ENCODE data around the gene TMCC3.

TMCC3 gene

DNA sequence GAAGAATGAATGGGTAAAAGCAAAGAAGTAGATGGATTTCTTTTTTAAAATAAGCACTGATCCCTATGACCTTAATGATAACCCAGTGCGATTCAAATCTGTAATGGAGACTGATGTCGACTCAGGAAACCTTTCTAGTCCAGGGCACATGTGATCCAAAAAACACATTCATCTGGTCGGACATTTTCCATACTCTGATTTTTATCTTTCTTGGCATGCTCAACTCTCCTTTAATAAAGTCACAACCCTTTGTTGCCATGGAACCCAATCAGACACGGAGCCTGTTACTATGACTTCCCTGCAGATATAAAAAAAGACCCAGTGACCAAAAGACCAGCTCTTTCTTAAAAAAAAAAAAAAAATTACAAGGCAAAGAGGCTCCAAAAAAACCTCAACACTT, 27.9 kb downstream of the TMCC3 start:
- in situ Hi-C loops (cut with HindIII; ENCODE audit: low pct_ligation_motif_present, low sequenced_read_pairs), result no loop called here
- TF ChIP-seq, protein P1, sequence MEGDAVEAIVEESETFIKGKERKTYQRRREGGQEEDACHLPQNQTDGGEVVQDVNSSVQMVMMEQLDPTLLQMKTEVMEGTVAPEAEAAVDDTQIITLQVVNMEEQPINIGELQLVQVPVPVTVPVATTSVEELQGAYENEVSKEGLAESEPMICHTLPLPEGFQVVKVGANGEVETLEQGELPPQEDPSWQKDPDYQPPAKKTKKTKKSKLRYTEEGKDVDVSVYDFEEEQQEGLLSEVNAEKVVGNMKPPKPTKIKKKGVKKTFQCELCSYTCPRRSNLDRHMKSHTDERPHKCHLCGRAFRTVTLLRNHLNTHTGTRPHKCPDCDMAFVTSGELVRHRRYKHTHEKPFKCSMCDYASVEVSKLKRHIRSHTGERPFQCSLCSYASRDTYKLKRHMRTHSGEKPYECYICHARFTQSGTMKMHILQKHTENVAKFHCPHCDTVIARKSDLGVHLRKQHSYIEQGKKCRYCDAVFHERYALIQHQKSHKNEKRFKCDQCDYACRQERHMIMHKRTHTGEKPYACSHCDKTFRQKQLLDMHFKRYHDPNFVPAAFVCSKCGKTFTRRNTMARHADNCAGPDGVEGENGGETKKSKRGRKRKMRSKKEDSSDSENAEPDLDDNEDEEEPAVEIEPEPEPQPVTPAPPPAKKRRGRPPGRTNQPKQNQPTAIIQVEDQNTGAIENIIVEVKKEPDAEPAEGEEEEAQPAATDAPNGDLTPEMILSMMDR (IDR thresholded peaks at IDR 0.05; ENCODE audit: low read depth, low read length, missing control alignments), result no peak
- Histone ChIP-seq H3K27me3 (replicated peaks) (no peaks in the 10 kb centered on the region), H3K36me3 (replicated peaks) (no peaks in the 10 kb centered on the region), H3K4me3 (ENCODE audit: low read depth, low read length) (no peak overlapping the region), H3K27ac (no peak overlapping the region)
- DNase-seq, result peak; percentile 39

DNA sequence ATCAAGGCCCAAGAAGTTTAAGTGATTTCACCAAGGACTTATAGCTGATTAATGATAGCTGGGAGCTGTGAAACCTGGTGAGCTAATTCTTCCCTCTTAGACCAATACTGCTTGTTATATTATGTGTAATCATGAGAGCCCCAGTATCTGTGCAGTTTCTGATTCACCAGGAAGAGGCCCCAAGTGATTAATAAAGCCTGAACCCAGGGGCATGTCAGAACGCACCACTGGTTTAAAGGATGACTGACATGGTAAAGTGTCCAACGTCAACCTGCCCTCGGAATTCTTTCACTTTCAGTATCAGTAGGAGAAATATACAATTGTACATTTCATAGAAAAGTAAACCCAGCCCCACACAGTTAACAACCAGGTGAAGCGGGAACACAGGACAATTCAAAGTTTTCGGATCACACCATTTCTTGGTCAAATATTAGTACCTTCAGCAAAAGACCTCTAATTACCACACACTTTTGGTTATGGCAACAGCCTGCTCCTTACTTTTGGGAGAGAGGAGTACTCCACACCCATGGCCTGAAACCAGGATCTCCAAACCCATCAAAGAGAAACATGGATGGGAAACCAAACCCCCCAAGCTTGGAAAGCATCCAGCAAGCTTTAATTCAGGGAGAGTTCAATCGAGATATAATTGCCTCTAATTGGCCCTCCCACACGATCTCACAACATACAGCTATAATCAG, 28.5 kb downstream of the TMCC3 start:
- in situ Hi-C loops (cut with HindIII; ENCODE audit: low pct_ligation_motif_present, low sequenced_read_pairs), result no loop called here
- DNase-seq, result peak; percentile 79
- peak overlapping the region; percentile 3 for H3K4me3 ChIP-seq (ENCODE audit: low read depth, low read length)

DNA sequence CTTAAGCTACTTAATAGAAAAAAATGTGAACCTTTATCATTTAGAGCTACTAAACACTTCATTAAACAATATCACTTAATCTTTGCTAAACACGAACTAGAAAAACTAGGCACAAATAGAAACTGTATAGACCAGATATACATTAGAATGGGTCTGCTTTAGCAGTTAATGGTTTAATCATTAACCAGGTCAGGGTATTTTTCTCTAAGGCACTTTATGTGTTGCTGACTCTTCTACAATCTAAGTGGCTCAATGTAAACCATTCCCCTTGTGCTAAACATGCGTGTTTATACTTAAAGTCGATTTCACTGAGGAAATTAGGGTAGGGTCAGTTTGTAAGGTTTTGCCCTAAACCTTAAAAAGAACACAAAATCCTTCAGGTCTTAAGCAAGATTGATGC, 29.7 kb downstream of the TMCC3 start:
- Histone ChIP-seq H3K27me3 (replicated peaks) (no peaks in the 10 kb centered on the region), H3K4me3 (ENCODE audit: low read depth, low read length) (no peak overlapping the region), H3K36me3 (replicated peaks) (no peaks in the 10 kb centered on the region), H3K27ac (no peak overlapping the region)
- TF ChIP-seq, protein P1 (IDR thresholded peaks at IDR 0.05; ENCODE audit: low read depth, low read length, missing control alignments), result no peak
- in situ Hi-C loops (cut with HindIII; ENCODE audit: low pct_ligation_motif_present, low sequenced_read_pairs), result no loop called here
- no peak for DNase-seq

More for the DNA sequence above, 28.5 kb downstream of the TMCC3 start:
- TF ChIP-seq, protein P1 (IDR thresholded peaks at IDR 0.05; ENCODE audit: low read depth, low read length, missing control alignments), result no peak
- H3K36me3 ChIP-seq (replicated peaks), result no peaks in the 10 kb centered on the region
- no peaks in the 10 kb centered on the region for H3K27me3 ChIP-seq (replicated peaks)
- peak overlapping the region; percentile 60 for H3K27ac ChIP-seq

DNA sequence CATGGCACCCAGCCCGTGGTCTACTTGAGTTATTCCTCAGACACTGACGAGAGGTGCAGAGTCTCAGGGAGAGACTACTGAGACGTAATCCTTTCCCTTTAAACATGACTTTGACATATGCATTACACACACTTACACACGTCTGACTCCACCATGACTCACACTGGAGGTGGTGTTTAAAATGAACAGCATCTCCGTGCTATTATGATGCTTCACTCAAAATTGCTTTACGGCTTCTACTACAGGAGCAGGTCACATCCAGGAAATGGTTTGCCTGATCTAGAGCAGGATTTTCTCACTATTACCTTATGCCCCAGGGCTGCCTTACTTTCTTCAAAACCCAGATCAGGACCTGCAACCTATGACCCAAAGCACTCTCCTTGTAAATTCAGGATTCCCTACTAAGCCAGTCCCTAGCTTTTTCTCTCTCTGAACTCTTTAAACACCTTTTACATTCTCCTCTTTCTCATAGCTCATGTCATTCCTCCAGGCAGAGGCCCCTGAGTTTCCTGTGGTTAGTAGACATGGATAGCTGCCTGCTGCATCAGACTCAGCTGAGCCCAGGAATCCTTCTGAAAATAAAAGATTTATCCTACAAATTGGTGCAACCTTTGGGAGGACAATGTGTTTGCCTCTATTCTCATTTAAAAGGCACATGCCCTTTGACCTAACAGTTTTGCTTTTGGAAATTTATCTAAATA, 31.2 kb downstream of the TMCC3 start:
- Histone ChIP-seq H3K4me3 (ENCODE audit: low read depth, low read length) (no peak overlapping the region), H3K27me3 (replicated peaks) (no peaks in the 10 kb centered on the region), H3K27ac (peak overlapping the region; percentile 88), H3K36me3 (replicated peaks) (no peaks in the 10 kb centered on the region)
- peak; percentile 94 for DNase-seq
- in situ Hi-C loops (cut with HindIII; ENCODE audit: low pct_ligation_motif_present, low sequenced_read_pairs), result no loop called here
- TF ChIP-seq, protein P1 (IDR thresholded peaks at IDR 0.05; ENCODE audit: low read depth, low read length, missing control alignments), result no peak

DNA sequence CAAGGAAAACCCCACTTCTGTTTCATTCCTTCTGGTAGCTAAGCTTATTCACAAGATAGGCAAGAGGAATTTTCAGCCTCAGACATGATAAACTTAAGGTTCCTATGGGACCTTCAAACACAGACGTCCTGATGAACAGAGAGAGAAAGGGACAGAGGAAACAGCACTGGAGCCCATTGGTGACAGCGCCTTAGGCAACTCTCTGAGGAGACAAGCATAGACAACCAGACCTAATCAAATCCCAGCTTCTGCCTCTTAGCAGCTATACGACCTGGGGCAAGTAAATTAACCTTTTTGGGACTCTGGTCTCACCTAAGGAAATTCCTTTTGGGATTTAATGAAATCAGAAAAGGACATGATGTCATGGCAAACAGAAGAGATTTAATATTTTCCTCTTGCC, 33.3 kb downstream of the TMCC3 start:
- Histone ChIP-seq H3K4me3 (ENCODE audit: low read depth, low read length) (no peak overlapping the region), H3K27ac (no peak overlapping the region), H3K36me3 (replicated peaks) (no peaks in the 10 kb centered on the region), H3K27me3 (replicated peaks) (no peaks in the 10 kb centered on the region)
- in situ Hi-C loops (cut with HindIII; ENCODE audit: low pct_ligation_motif_present, low sequenced_read_pairs), result no loop called here
- no peak for DNase-seq
- TF ChIP-seq, protein P1 (IDR thresholded peaks at IDR 0.05; ENCODE audit: low read depth, low read length, missing control alignments), result no peak
